OCI-LY7 (cell line): ENCODE data around the gene EDC3. TPM values are rescaled to one million over a fixed set of nuclear protein-coding genes. Genes with fewer than 3 reads are reported as not detected.

Experiments
- BruUV-seq: library from RNA; stranded (reverse); fragments of 400-500 nt; replicated peaks from 2 replicates; lab custom pipeline; 2021; lab: Mats Ljungman, UMichigan
- CTCF ChIA-PET: fragments of 300-600 bp; sonication (Branson Sonifier 250); formaldehyde crosslinking; loops from one replicate; lab custom pipeline; 2022; ENCODE audit warnings: antibody characterized with exemption; ENCODE audit not compliant: unreplicated experiment; lab: Charles Lee
- POLR2A ChIA-PET: fragments of 300-600 bp; sonication (Branson Sonifier 250); formaldehyde crosslinking; loops from one replicate; lab custom pipeline; 2022; ENCODE audit warnings: antibody characterized with exemption; lab: Charles Lee
- DNase-seq: peaks from one replicate; pipeline ENCODE4 v3.0.0-alpha.2; 2015; ENCODE audit warnings: low spot score
- H2AFZ ChIP-seq: fragments of 200-600 bp; sonication (generic), shearing (Covaris generic); 2 replicates; pipeline ENCODE4 v1.6.1; 2014; ENCODE audit warnings: mild to moderate bottlenecking, antibody characterized with exemption, low read length, moderate library complexity
- H3K27ac ChIP-seq: fragments of 200-600 bp; sonication (generic); 2 replicates; pipeline ENCODE4 v1.5.1; 2014; ENCODE audit warnings: mixed run types, low read depth, mild to moderate bottlenecking, moderate library complexity, low read length, inconsistent platforms; ENCODE audit not compliant: poor library complexity, severe bottlenecking
- H3K36me3 ChIP-seq: fragments of 200-600 bp; sonication (generic); 2 replicates; pipeline ENCODE4 v1.6.1; 2014; ENCODE audit warnings: mild to moderate bottlenecking, antibody characterized with exemption, low read length, moderate library complexity, mixed read lengths; ENCODE audit not compliant: insufficient read depth
- H3K4me1 ChIP-seq: fragments of 200-600 bp; sonication (generic); 2 replicates; pipeline ENCODE4 v1.5.1; 2014; ENCODE audit warnings: mild to moderate bottlenecking, low read length; ENCODE audit not compliant: insufficient read depth, poor library complexity, severe bottlenecking
- H3K4me2 ChIP-seq: fragments of 200-600 bp; sonication (generic); 2 replicates; pipeline ENCODE4 v1.6.1; 2014; ENCODE audit warnings: mild to moderate bottlenecking, low read length
- H3K4me3 ChIP-seq: fragments of 200-600 bp; sonication (generic); 2 replicates; pipeline ENCODE4 v1.5.1; 2014; ENCODE audit warnings: mild to moderate bottlenecking, low read depth, low read length; ENCODE audit not compliant: poor library complexity, severe bottlenecking
- H3K79me2 ChIP-seq: fragments of 200-600 bp; sonication (generic); 2 replicates; pipeline ENCODE4 v1.6.1; 2016; ENCODE audit warnings: low read depth, mild to moderate bottlenecking, low read length, moderate library complexity, mixed read lengths; ENCODE audit not compliant: insufficient read depth
- H3K9me2 ChIP-seq: fragments of 200-600 bp; sonication (generic); 2 replicates; pipeline ENCODE4 v1.6.1; 2016; ENCODE audit warnings: mild to moderate bottlenecking, low read length, mixed read lengths; ENCODE audit not compliant: insufficient read depth
- H3K9me3 ChIP-seq: fragments of 200-600 bp; sonication (generic); 2 replicates; pipeline ENCODE4 v1.6.1; 2014; ENCODE audit warnings: mild to moderate bottlenecking, mixed run types, low read length, mixed read lengths
- H4K20me1 ChIP-seq: fragments of 200-600 bp; sonication (generic); 2 replicates; pipeline ENCODE4 v1.6.1; 2014; ENCODE audit warnings: mild to moderate bottlenecking, antibody characterized with exemption, low read length, moderate library complexity, mixed read lengths; ENCODE audit not compliant: insufficient read depth
- CTCF ChIP-seq: fragments of 200-600 bp; sonication (generic); conservative IDR thresholded peaks from 2 replicates; pipeline ENCODE4 v1.5.1; 2014; ENCODE audit warnings: mild to moderate bottlenecking, antibody characterized with exemption, low read length, moderate library complexity, mixed read lengths
- EZH2phosphoT487 ChIP-seq: fragments of 200-600 bp; sonication (generic); IDR thresholded peaks from 2 replicates; pipeline ENCODE4 v1.6.1; 2018; ENCODE audit warnings: low read depth, borderline replicate concordance, mild to moderate bottlenecking, mixed run types, antibody characterized with exemption, low read length, moderate library complexity, mixed read lengths
- intact Hi-C: fragments of 100-400 bp; cut with micrococcal nuclease; formaldehyde crosslinking; loops from one replicate; pipeline ENCODE4 v1.10.0; 2022; ENCODE audit not compliant: unreplicated experiment
- total RNA-seq, 2 experiments: library from RNA; depleted of rRNA in 1 of 2; stranded (reverse); fragments of >200 nt in 1 of 2; shearing (Covaris generic) in 1 of 2; gene quantifications; 2 replicates each; pipeline ENCODE4 v1.2.3, GENCODE V29; 2014 to 2022

Gene EDC3
- total RNA-seq, 2 experiments from 2014 or later = 13.4 to 51.4 TPM

- Histone ChIP-seq H3K27ac (no peak overlapping the region), H3K4me2 (no peak overlapping the region), H2AFZ (no peak overlapping the region), H3K79me2 (peaks cover 31% of the 10 kb centered on the region), H4K20me1 (peaks cover 15% of the 10 kb centered on the region), H3K4me1 (peaks cover 17% of the 10 kb centered on the region), H3K9me2 (no peaks in the 10 kb centered on the region), H3K36me3 (peaks cover 98% of the 10 kb centered on the region), H3K9me3 (no peaks in the 10 kb centered on the region), H3K4me3 (no peak overlapping the region)
- BruUV-seq = no TSS peak
- ChIA-PET CTCF (interaction anchor here (0.9 to 1.3 kb wide), 2 partner anchors 9 to 146 kb away, joined by 4 to 5 read pairs; no protein-coding TSS in a partner anchor), POLR2A (no interaction called here)
- intact Hi-C loops = loop anchor here (1.0 to 2.0 kb wide), 2 partner anchors 10 to 249 kb away; no protein-coding TSS in a partner anchor
- no peak for TF ChIP-seq EZH2phosphoT487
- TF ChIP-seq CTCF = no peak
- no peak for DNase-seq
Measured at GRCh38 chr15:74621936-74622335, 73.9 kb downstream of the EDC3 start.

GRCh38 chr15:74621546-74621920 lies 74.3 kb downstream of the EDC3 start:
- H3K79me2 ChIP-seq = peaks cover 35% of the 10 kb centered on the region
- CTCF ChIA-PET = interaction anchor here (0.6 to 1.3 kb wide), 3 partner anchors 9 to 387 kb away, joined by 3 to 5 read pairs (median 4); no protein-coding TSS in a partner anchor
- H3K4me3 ChIP-seq = no peak overlapping the region
- BruUV-seq = no TSS peak
- H3K36me3 ChIP-seq = peaks cover 96% of the 10 kb centered on the region
- POLR2A ChIA-PET = interaction anchor here (0.5 kb wide), 2 partner anchors 156 to 366 kb away, joined by 3 read pairs; no protein-coding TSS in a partner anchor
- no peak overlapping the region for H3K27ac ChIP-seq
- H2AFZ ChIP-seq = no peak overlapping the region
- intact Hi-C loops = loop anchor here (1.0 to 2.0 kb wide), 2 partner anchors 11 to 249 kb away; no protein-coding TSS in a partner anchor
- no peak for TF ChIP-seq EZH2phosphoT487
- no peak for TF ChIP-seq CTCF
- no peak overlapping the region for H3K4me2 ChIP-seq
- peaks cover 17% of the 10 kb centered on the region for H3K4me1 ChIP-seq
- H4K20me1 ChIP-seq = peaks cover 19% of the 10 kb centered on the region
- H3K9me2 ChIP-seq = no peaks in the 10 kb centered on the region
- DNase-seq = no peak
- no peaks in the 10 kb centered on the region for H3K9me3 ChIP-seq
